ENCODE results near the gene OR7D2.

DNA sequence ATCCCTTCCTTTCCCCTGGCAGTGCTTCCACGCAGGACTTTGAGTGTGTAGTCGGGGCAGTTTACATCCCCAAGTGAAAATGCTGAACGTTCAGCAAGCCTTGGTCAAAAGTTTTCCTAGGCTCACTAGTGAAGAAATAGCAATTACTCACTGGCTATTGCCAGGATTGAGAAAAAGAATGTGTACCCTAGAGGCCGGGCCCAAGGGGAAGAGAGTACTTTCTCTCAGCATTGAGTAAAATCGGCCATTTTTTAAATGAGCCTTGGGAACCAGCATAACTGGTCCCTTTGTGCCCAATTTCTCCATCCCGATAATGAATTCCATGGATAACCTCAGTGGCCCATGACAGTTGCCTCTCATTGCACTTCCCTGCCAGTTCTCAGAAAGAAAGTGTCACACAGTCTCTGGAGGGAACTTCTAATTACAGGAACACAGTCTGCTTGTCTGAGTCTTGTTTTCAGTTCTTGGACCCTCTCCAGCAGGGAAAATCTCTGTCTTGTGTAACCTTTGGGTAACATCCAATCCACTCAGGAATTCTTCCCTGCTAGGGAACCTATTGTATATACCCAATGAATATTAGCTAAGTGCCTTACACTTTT, 7.3 kb upstream of the OR7D2 start:
- TF ChIP-seq, protein P1, sequence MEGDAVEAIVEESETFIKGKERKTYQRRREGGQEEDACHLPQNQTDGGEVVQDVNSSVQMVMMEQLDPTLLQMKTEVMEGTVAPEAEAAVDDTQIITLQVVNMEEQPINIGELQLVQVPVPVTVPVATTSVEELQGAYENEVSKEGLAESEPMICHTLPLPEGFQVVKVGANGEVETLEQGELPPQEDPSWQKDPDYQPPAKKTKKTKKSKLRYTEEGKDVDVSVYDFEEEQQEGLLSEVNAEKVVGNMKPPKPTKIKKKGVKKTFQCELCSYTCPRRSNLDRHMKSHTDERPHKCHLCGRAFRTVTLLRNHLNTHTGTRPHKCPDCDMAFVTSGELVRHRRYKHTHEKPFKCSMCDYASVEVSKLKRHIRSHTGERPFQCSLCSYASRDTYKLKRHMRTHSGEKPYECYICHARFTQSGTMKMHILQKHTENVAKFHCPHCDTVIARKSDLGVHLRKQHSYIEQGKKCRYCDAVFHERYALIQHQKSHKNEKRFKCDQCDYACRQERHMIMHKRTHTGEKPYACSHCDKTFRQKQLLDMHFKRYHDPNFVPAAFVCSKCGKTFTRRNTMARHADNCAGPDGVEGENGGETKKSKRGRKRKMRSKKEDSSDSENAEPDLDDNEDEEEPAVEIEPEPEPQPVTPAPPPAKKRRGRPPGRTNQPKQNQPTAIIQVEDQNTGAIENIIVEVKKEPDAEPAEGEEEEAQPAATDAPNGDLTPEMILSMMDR (IDR thresholded peaks at IDR 0.05) = no peak
- no peak for TF ChIP-seq POLR2A (IDR thresholded peaks at IDR 0.05)

Data from lower leg skin (tissue), 3 donors.